SK-N-SH (cell line): ENCODE data around the gene KRTAP4-4. TPM values are rescaled to one million over a fixed set of nuclear protein-coding genes. Genes with fewer than 3 reads are reported as not detected.

Source experiments
- CTCF ChIA-PET: fragments of 300-600, 350-600 bp; formaldehyde crosslinking; extraction: SDS; loops from one replicate; lab custom pipeline; 2021; lab: Yijun Ruan, JAX
- POLR2A ChIA-PET: fragments of 350-600 bp; sonication (Branson Sonifier 250); formaldehyde crosslinking; extraction: SDS; loops from one replicate; lab custom pipeline; 2020; ENCODE audit warnings: antibody characterized with exemption, inconsistent platforms; lab: Yijun Ruan, JAX
- DNase-seq: peaks from one replicate; pipeline ENCODE4 v3.0.0; 2012
- H2AFZ ChIP-seq: fragments of 200-600 bp; sonication (generic); 2 replicates; pipeline ENCODE4 v1.8.1; 2016; ENCODE audit warnings: antibody characterized with exemption, mild to moderate bottlenecking, low read depth
- H3F3A ChIP-seq: fragments of 200-600 bp; sonication (generic); replicated peaks from 2 replicates; pipeline ENCODE3; 2016; ENCODE audit warnings: antibody characterized with exemption, mild to moderate bottlenecking; ENCODE audit not compliant: insufficient read depth
- H3K27ac ChIP-seq, 2 experiments: fragments of 200-500 bp in 1 of 2; fragments of 200-600 bp in 1 of 2; sonication (Bioruptor generic) in 1 of 2; sonication (generic), shearing (Covaris generic) in 1 of 2; 2 replicates each; pipeline versions ENCODE4 v1.5.1 to v1.6.1; 2014 to 2016; ENCODE audit warnings: low read depth in 2 of 2, inconsistent platforms in 1 of 2, low read length in 1 of 2, mild to moderate bottlenecking in 1 of 2, mixed read lengths in 1 of 2
- H3K27me3 ChIP-seq: fragments of 200-600 bp; sonication (generic), shearing (Covaris generic); 2 replicates; pipeline ENCODE4 v1.6.1; 2016; ENCODE audit warnings: mixed run types; ENCODE audit not compliant: insufficient read depth
- H3K36me3 ChIP-seq, 2 experiments: fragments of 200-500 bp in 1 of 2; fragments of 200-600 bp in 1 of 2; sonication (Bioruptor generic) in 1 of 2; sonication (generic) in 1 of 2; replicated peaks in 1 of 2; 2 replicates each; pipeline versions ENCODE3 to v1.5.1; 2014 to 2016; ENCODE audit warnings: low read length in 1 of 2, mild to moderate bottlenecking in 1 of 2; ENCODE audit not compliant: insufficient read depth in 2 of 2, control insufficient read depth in 1 of 2
- H3K4me1 ChIP-seq, 2 experiments: fragments of 200-500 bp in 1 of 2; fragments of 200-600 bp in 1 of 2; sonication (Bioruptor generic) in 1 of 2; sonication (generic), shearing (Covaris generic) in 1 of 2; 2 replicates each; pipeline versions ENCODE4 v1.5.1 to v1.6.1; 2014 to 2016; ENCODE audit warnings: low read depth in 1 of 2, low read length in 1 of 2, mixed run types in 1 of 2; ENCODE audit not compliant: insufficient read depth in 2 of 2, control insufficient read depth in 1 of 2
- H3K4me2 ChIP-seq: fragments of 200-600 bp; sonication (generic), shearing (Covaris generic); 2 replicates; pipeline ENCODE4 v1.6.1; 2017; ENCODE audit warnings: mixed run types
- H3K4me3 ChIP-seq, 2 experiments: fragments of 200-500 bp in 1 of 2; fragments of 200-600 bp in 1 of 2; sonication (Bioruptor generic) in 1 of 2; sonication (generic), shearing (Covaris generic) in 1 of 2; 2 replicates each; pipeline versions ENCODE4 v1.5.1 to v1.8.1; 2014 to 2016; ENCODE audit warnings: low read depth in 2 of 2, inconsistent platforms in 1 of 2, low read length in 1 of 2, mild to moderate bottlenecking in 1 of 2, mixed read lengths in 1 of 2, moderate library complexity in 1 of 2
- H3K79me2 ChIP-seq: fragments of 200-600 bp; sonication (generic); 2 replicates; pipeline ENCODE4 v1.8.1; 2017; ENCODE audit warnings: mild to moderate bottlenecking; ENCODE audit not compliant: insufficient read depth
- H3K9ac ChIP-seq: fragments of 200-600 bp; sonication (generic); 2 replicates; pipeline ENCODE4 v1.6.1; 2017; ENCODE audit warnings: mixed run types
- H3K9me2 ChIP-seq: fragments of 200-600 bp; sonication (generic); 2 replicates; pipeline ENCODE4 v1.6.1; 2017; ENCODE audit warnings: mixed run types
- H3K9me3 ChIP-seq: fragments of 200-600 bp; sonication (generic); 2 replicates; pipeline ENCODE4 v1.6.1; 2017; ENCODE audit warnings: mixed run types, mild to moderate bottlenecking, moderate library complexity
- H4K20me1 ChIP-seq: fragments of 200-600 bp; sonication (generic); 2 replicates; pipeline ENCODE4 v1.6.1; 2017; ENCODE audit warnings: mild to moderate bottlenecking, mixed run types; ENCODE audit not compliant: insufficient read depth
- CHD2 ChIP-seq: fragments of 150-350 bp; IDR thresholded peaks from 2 replicates; pipeline ENCODE4 v1.6.1; 2018; ENCODE audit warnings: low read length; ENCODE audit not compliant: partially characterized antibody
- ELF1 ChIP-seq: IDR thresholded peaks from 2 replicates; pipeline ENCODE4 v1.4.0; 2012
- FOSL2 ChIP-seq: IDR thresholded peaks from 2 replicates; pipeline ENCODE4 v1.4.0; 2012; ENCODE audit warnings: low read depth, mild to moderate bottlenecking, moderate library complexity, borderline replicate concordance
- FOXM1 ChIP-seq: IDR thresholded peaks from 2 replicates; pipeline ENCODE4 v1.4.0; 2012; ENCODE audit warnings: low read depth, mild to moderate bottlenecking
- GABPA ChIP-seq: IDR thresholded peaks from 2 replicates; pipeline ENCODE4 v1.4.0; 2012; ENCODE audit warnings: low read depth, mild to moderate bottlenecking
- GATA2 ChIP-seq: sonication (generic); formaldehyde crosslinking; IDR thresholded peaks from 2 replicates; pipeline ENCODE4 v1.5.0; 2020; ENCODE audit warnings: mild to moderate bottlenecking, missing genetic modification reagents
- JUND ChIP-seq: IDR thresholded peaks from 2 replicates; pipeline ENCODE4 v1.4.0; 2012
- MEF2A ChIP-seq: IDR thresholded peaks from 2 replicates; pipeline ENCODE4 v1.4.0; 2012; ENCODE audit warnings: low read depth, borderline replicate concordance
- NFIC ChIP-seq: IDR thresholded peaks from 2 replicates; pipeline ENCODE4 v1.4.0; 2012; ENCODE audit warnings: borderline replicate concordance
- NRF1 ChIP-seq: IDR thresholded peaks from 2 replicates; pipeline ENCODE4 v1.6.1; 2012; ENCODE audit warnings: low read depth, mild to moderate bottlenecking, low read length
- POLR2AphosphoS5 ChIP-seq: IDR thresholded peaks from 2 replicates; pipeline ENCODE4 v1.6.1; 2012; ENCODE audit warnings: low read depth, low read length
- RAD21 ChIP-seq: IDR thresholded peaks from 2 replicates; pipeline ENCODE4 v1.6.1; 2012; ENCODE audit warnings: mild to moderate bottlenecking, low read length
- RCOR1 ChIP-seq: fragments of 150-350 bp; IDR thresholded peaks from 2 replicates; pipeline ENCODE4 v1.6.1; 2017; ENCODE audit warnings: antibody characterized with exemption, low read length
- RXRA ChIP-seq: IDR thresholded peaks from 2 replicates; pipeline ENCODE4 v1.4.0; 2012; ENCODE audit warnings: low read depth, mild to moderate bottlenecking, borderline replicate concordance
- SIN3A ChIP-seq: IDR thresholded peaks from 2 replicates; pipeline ENCODE4 v1.6.1; 2012; ENCODE audit warnings: low read depth, mild to moderate bottlenecking, low read length, moderate library complexity, borderline replicate concordance
- SMC3 ChIP-seq: IDR thresholded peaks from 2 replicates; pipeline ENCODE4 v1.6.1; 2012; ENCODE audit warnings: low read depth, low read length, improper control_type of control experiment
- TAF1 ChIP-seq: IDR thresholded peaks from 2 replicates; pipeline ENCODE4 v1.6.1; 2012; ENCODE audit warnings: low read depth, mild to moderate bottlenecking, low read length, moderate library complexity, borderline replicate concordance
- ZBTB33 ChIP-seq: IDR thresholded peaks from 2 replicates; pipeline ENCODE4 v1.4.0; 2012; ENCODE audit warnings: low read depth, borderline replicate concordance
- WGBS: methylation state at CpG from one replicate; pipeline ENCODE4 v1.1.6; 2017; ENCODE audit warnings: low lambda C conversion rate; 5-methylcytosine and 5-hydroxymethylcytosine counted together
- polyA plus RNA-seq, 3 experiments: library from polyadenylated mRNA; depleted of rRNA; stranded (reverse); fragments of >200 nt; gene quantifications; 2 replicates each; pipeline ENCODE4 v1.2.3, GENCODE V29; 2012

The KRTAP4-4 gene
- polyA plus RNA-seq, 1 of the 3 experiments (the other 2 are of a cell fraction): not detected

GRCh38 chr17:41186872-41187271, 26.3 kb upstream of the KRTAP4-4 start:
- WGBS: 0% methylated on average over 2 of the region's 2 CpGs
- DNase-seq: no peak
- CTCF ChIA-PET: interaction anchor here (1.0 to 1.3 kb wide), 2 partner anchors 135 to 362 kb away, joined by 3 to 7 read pairs; no protein-coding TSS in a partner anchor
- H3K4me2 ChIP-seq: no peak overlapping the region
- H3F3A ChIP-seq: no peaks in the 10 kb centered on the region
- H3K9me2 ChIP-seq: no peaks in the 10 kb centered on the region
- no peak overlapping the region for H3K4me3 ChIP-seq
- no peak overlapping the region for H2AFZ ChIP-seq
- no peaks in the 10 kb centered on the region for H3K4me1 ChIP-seq
- H3K36me3 ChIP-seq: no peaks in the 10 kb centered on the region
- POLR2A ChIA-PET: no interaction called here
- H3K27me3 ChIP-seq: peaks cover 12% of the 10 kb centered on the region; the same call in 1 of the 2 replicates
- no peak overlapping the region for H3K9ac ChIP-seq
- TF ChIP-seq ZBTB33 (no peak), RAD21 (no peak), RXRA (no peak), POLR2AphosphoS5 (no peak), JUND (no peak), ELF1 (no peak), GATA2 (CRISPR knock-in tag) (no peak), SIN3A (no peak), FOSL2 (no peak), NFIC (no peak), SMC3 (no peak), RCOR1 (no peak), NRF1 (no peak), GABPA (no peak), TAF1 (no peak), FOXM1 (no peak), CHD2 (no peak)
- no peaks in the 10 kb centered on the region for H3K79me2 ChIP-seq
- no peak overlapping the region for H3K27ac ChIP-seq
- H4K20me1 ChIP-seq: no peaks in the 10 kb centered on the region
- H3K9me3 ChIP-seq: no peaks in the 10 kb centered on the region

GRCh38 chr17:41185001-41185400, 24.5 kb upstream of the KRTAP4-4 start:
- Histone ChIP-seq H3K9me3 (no peaks in the 10 kb centered on the region), H3K9ac (no peak overlapping the region), H4K20me1 (no peaks in the 10 kb centered on the region), H3K9me2 (no peaks in the 10 kb centered on the region), H3K27me3 (peaks cover 12% of the 10 kb centered on the region; the same call in 1 of the 2 replicates), H3K4me3 (no peak overlapping the region), H3K27ac (no peak overlapping the region), H3F3A (no peaks in the 10 kb centered on the region), H3K4me2 (no peak overlapping the region), H3K36me3 (no peaks in the 10 kb centered on the region), H2AFZ (no peak overlapping the region), H3K79me2 (no peaks in the 10 kb centered on the region), H3K4me1 (no peaks in the 10 kb centered on the region)
- CTCF ChIA-PET: no interaction called here
- WGBS: 0% methylated on average over 1 of the region's 1 CpG
- POLR2A ChIA-PET: no interaction called here
- DNase-seq: no peak
- no peak for TF ChIP-seq ZBTB33
- TF ChIP-seq RXRA: no peak
- TF ChIP-seq MEF2A: no peak
- no peak for TF ChIP-seq GABPA
